Left renal pelvis (tissue), 4 donors: Measurements from ENCODE around the gene TRPT1. TPM values are rescaled to one million over a fixed set of nuclear protein-coding genes. Genes with fewer than 3 reads are reported as not detected.

Experiments used
- DNase-seq, 4 donors: peaks; one replicate each; pipeline ENCODE4 v3.0.0-alpha.2; 2013; ENCODE audit warnings: low read depth in 4 of 4, low spot score in 3 of 4
- polyA plus RNA-seq, 4 donors: library from polyadenylated mRNA; unstranded; fragments of 120-200 nt; gene quantifications; one replicate each; pipeline ENCODE4 v1.2.1, GENCODE V29; 2013; ENCODE audit not compliant: insufficient read length in 4 of 4

TRPT1 gene
- polyA plus RNA-seq, 4 donors, result 25.7 to 56.1 (median 40.1) TPM

GRCh38 chr11:64232182-64232966 lies 6.4 kb upstream of the TRPT1 start:
- no peak for DNase-seq

- DNase-seq, result no peak
Measured at GRCh38 chr11:64231546-64231945, 5.6 kb upstream of the TRPT1 start.

GRCh38 chr11:64230985-64231365 lies 5.0 kb upstream of the TRPT1 start:
- no peak for DNase-seq

GRCh38 chr11:64230171-64230984 lies 4.4 kb upstream of the TRPT1 start, which contains the start of gene DNAJC4:
TSS of gene DNAJC4 (plus strand) at chr11:64230548. CDS start at chr11:64230855, 307 bp downstream.
- peak in 3 of 4 donors; percentile 91 to 94 (median 91) for DNase-seq

GRCh38 chr11:64229744-64230170 lies 3.8 kb upstream of the TRPT1 start:
- no peak for DNase-seq

- DNase-seq, result no peak
Measured at GRCh38 chr11:64229090-64229743, 3.2 kb upstream of the TRPT1 start.

- no peak for DNase-seq
Measured at GRCh38 chr11:64227405-64227956, 1.5 kb upstream of the TRPT1 start.

GRCh38 chr11:64226507-64227051 lies 593 bp upstream of the TRPT1 start:
- DNase-seq, result no peak

GRCh38 chr11:64224891-64225607 lies 937 bp downstream of the TRPT1 start:
- DNase-seq, result no peak

- DNase-seq, result no peak
Measured at GRCh38 chr11:64224151-64224890, 1.7 kb downstream of the TRPT1 start.

GRCh38 chr11:64223001-64223651 lies 2.9 kb downstream of the TRPT1 start:
- DNase-seq, result no peak

- DNase-seq, result no peak
Measured at GRCh38 chr11:64222651-64223000, 3.4 kb downstream of the TRPT1 start.

GRCh38 chr11:64220798-64221197 lies 5.2 kb downstream of the TRPT1 start:
- no peak for DNase-seq

- no peak for DNase-seq
Measured at GRCh38 chr11:64220271-64220670, 5.7 kb downstream of the TRPT1 start.

GRCh38 chr11:64219755-64220154 lies 6.2 kb downstream of the TRPT1 start:
- no peak for DNase-seq

GRCh38 chr11:64219354-64219684 lies 6.7 kb downstream of the TRPT1 start:
- no peak for DNase-seq

GRCh38 chr11:64218628-64219353 lies 7.2 kb downstream of the TRPT1 start:
- no peak for DNase-seq

GRCh38 chr11:64216879-64217278 lies 9.1 kb downstream of the TRPT1 start:
- DNase-seq, result no peak
